HEK293T (cell line): ENCODE results near the gene C5orf58.
A peak's percentile ranks its signal among the peaks of the same experiment; 100 is the strongest.
"Not testable (repeated sequence)": the region's sequence is repeated elsewhere in the genome, so short reads cannot be mapped to it uniquely, and the experiment has no call there.

Experiments
- CTCF ChIA-PET: fragments of 350-600 bp; formaldehyde crosslinking; extraction: SDS; loops from one replicate; lab custom pipeline; 2021; ENCODE audit warnings: antibody characterized with exemption, inconsistent platforms; lab: Yijun Ruan, JAX
- POLR2A ChIA-PET: fragments of 350-600 bp; formaldehyde crosslinking; extraction: SDS; loops from one replicate; lab custom pipeline; 2020; ENCODE audit warnings: antibody characterized with exemption, inconsistent platforms; lab: Yijun Ruan, JAX
- DNase-seq: peaks from one replicate; pipeline ENCODE4 v3.0.0; 2012; ENCODE audit warnings: mixed read lengths; ENCODE audit errors: extremely low spot score
- ARNT ChIP-seq: fragments of 450-650 bp; IDR thresholded peaks from 2 replicates; pipeline ENCODE4 v1.6.1; 2017; ENCODE audit warnings: mild to moderate bottlenecking
- BHLHE40 ChIP-seq: fragments of 450-650 bp; IDR thresholded peaks from 2 replicates; pipeline ENCODE4 v1.6.1; 2016; ENCODE audit warnings: mild to moderate bottlenecking, moderate library complexity, borderline replicate concordance
- CTBP1 ChIP-seq: fragments of 450-650 bp; IDR thresholded peaks from 2 replicates; pipeline ENCODE4 v1.6.1; 2016; ENCODE audit warnings: borderline replicate concordance
- ELF4 ChIP-seq: fragments of 450-650 bp; IDR thresholded peaks from 2 replicates; pipeline ENCODE4 v1.6.1; 2017; ENCODE audit warnings: antibody characterized with exemption
- FOXA1 ChIP-seq: fragments of 450-650 bp; IDR thresholded peaks from 2 replicates; pipeline ENCODE4 v1.6.1; 2016; ENCODE audit warnings: mild to moderate bottlenecking
- FOXK2 ChIP-seq: fragments of 450-650 bp; IDR thresholded peaks from 2 replicates; pipeline ENCODE4 v1.6.1; 2016; ENCODE audit warnings: mild to moderate bottlenecking
- FOXM1 ChIP-seq: fragments of 450-650 bp; IDR thresholded peaks from 2 replicates; pipeline ENCODE4 v1.6.1; 2017; ENCODE audit warnings: mild to moderate bottlenecking, borderline replicate concordance
- HDGF ChIP-seq: fragments of 450-650 bp; IDR thresholded peaks from 2 replicates; pipeline ENCODE4 v1.6.1; 2017; ENCODE audit warnings: antibody characterized with exemption, borderline replicate concordance
- L3MBTL2 ChIP-seq: fragments of 450-650 bp; conservative IDR thresholded peaks from 2 replicates; pipeline ENCODE4 v1.6.1; 2016; ENCODE audit warnings: mild to moderate bottlenecking
- LEF1 ChIP-seq: fragments of 450-650 bp; IDR thresholded peaks from 2 replicates; pipeline ENCODE4 v1.6.1; 2017; ENCODE audit warnings: mild to moderate bottlenecking, borderline replicate concordance
- NFRKB ChIP-seq: fragments of 450-650 bp; IDR thresholded peaks from 2 replicates; pipeline ENCODE4 v1.6.1; 2016; ENCODE audit warnings: mild to moderate bottlenecking, moderate library complexity
- PKNOX1 ChIP-seq: fragments of 450-650 bp; IDR thresholded peaks from 2 replicates; pipeline ENCODE4 v1.6.1; 2016
- SP1 ChIP-seq: fragments of 450-650 bp; IDR thresholded peaks from 2 replicates; pipeline ENCODE4 v1.6.1; 2017
- SUZ12 ChIP-seq: fragments of 450-650 bp; IDR thresholded peaks from 2 replicates; pipeline ENCODE4 v1.6.1; 2016; ENCODE audit warnings: mild to moderate bottlenecking
- TARDBP ChIP-seq: fragments of 450-650 bp; IDR thresholded peaks from 2 replicates; pipeline ENCODE4 v1.6.1; 2016
- ZNF384 ChIP-seq: fragments of 450-650 bp; IDR thresholded peaks from 2 replicates; pipeline ENCODE4 v1.6.1; 2016

Gene C5orf58

GRCh38 chr5:170247363-170247762, 14.6 kb downstream of the C5orf58 start:
- DNase-seq, result no peak
- ChIA-PET CTCF (interaction anchor here (1.3 kb wide), 1 partner anchor 21 kb away, joined by 4 read pairs; no protein-coding TSS in a partner anchor), POLR2A (no interaction called here)
- TF ChIP-seq L3MBTL2 (no peak), ARNT (no peak), ZNF384 (no peak), ELF4 (no peak)

GRCh38 chr5:170248172-170248930, 15.6 kb downstream of the C5orf58 start:
- CTCF ChIA-PET, result no interaction called here
- POLR2A ChIA-PET, result no interaction called here
- TF ChIP-seq CTBP1, result peak; percentile 48; the same call in 1 of the 2 replicates
- TF ChIP-seq SP1, result no peak
- peak; percentile 94 for TF ChIP-seq PKNOX1
- no peak for TF ChIP-seq HDGF
- TF ChIP-seq BHLHE40, result no peak
- DNase-seq, result no peak

GRCh38 chr5:170248931-170249227, 16.1 kb downstream of the C5orf58 start:
- CTCF ChIA-PET, DNase-seq, POLR2A ChIA-PET: not testable (repeated sequence)

- CTCF ChIA-PET, result no interaction called here
- POLR2A ChIA-PET, result no interaction called here
- no peak for DNase-seq
- TF ChIP-seq L3MBTL2 (no peak), ELF4 (no peak), BHLHE40 (no peak), SP1 (no peak), HDGF (no peak), ZNF384 (no peak), LEF1 (no peak), FOXA1 (no peak), TARDBP (no peak), NFRKB (no peak), SUZ12 (no peak), FOXM1 (no peak), PKNOX1 (no peak), CTBP1 (no peak), FOXK2 (no peak)
These were observed 16.6 kb downstream of the C5orf58 start for GRCh38 chr5:170249355-170249754.

GRCh38 chr5:170250810-170251317, 18.1 kb downstream of the C5orf58 start:
- TF ChIP-seq PKNOX1 (peak; percentile 68), ARNT (no peak), BHLHE40 (no peak), FOXA1 (no peak), HDGF (no peak)
- no peak for DNase-seq
- ChIA-PET CTCF (no interaction called here), POLR2A (no interaction called here)

- DNase-seq, result no peak
- TF ChIP-seq ARNT, result no peak
- no peak for TF ChIP-seq SUZ12
- no peak for TF ChIP-seq FOXK2
- TF ChIP-seq LEF1, result no peak
- no peak for TF ChIP-seq SP1
- no peak for TF ChIP-seq FOXA1
- TF ChIP-seq CTBP1, result no peak
- TF ChIP-seq HDGF, result no peak
- TF ChIP-seq ZNF384, result no peak
- no peak for TF ChIP-seq TARDBP
- no peak for TF ChIP-seq PKNOX1
- no peak for TF ChIP-seq L3MBTL2
These were observed 18.7 kb downstream of the C5orf58 start for GRCh38 chr5:170251462-170251861.

GRCh38 chr5:170252109-170252508, 19.3 kb downstream of the C5orf58 start:
- no peak for DNase-seq
- POLR2A ChIA-PET, result no interaction called here
- CTCF ChIA-PET, result no interaction called here
- no peak for TF ChIP-seq ARNT
- TF ChIP-seq ELF4, result no peak
- TF ChIP-seq NFRKB, result no peak
- no peak for TF ChIP-seq ZNF384
- no peak for TF ChIP-seq LEF1
- TF ChIP-seq L3MBTL2, result no peak
- no peak for TF ChIP-seq TARDBP
- TF ChIP-seq FOXM1, result no peak
- no peak for TF ChIP-seq PKNOX1
- TF ChIP-seq SP1, result no peak
- no peak for TF ChIP-seq FOXA1
- no peak for TF ChIP-seq SUZ12
- no peak for TF ChIP-seq HDGF
- TF ChIP-seq FOXK2, result no peak
- TF ChIP-seq CTBP1, result no peak
- TF ChIP-seq BHLHE40, result no peak

More at GRCh38 chr5:170251462-170251861, 18.7 kb downstream of the C5orf58 start:
- CTCF ChIA-PET, result no interaction called here
- POLR2A ChIA-PET, result no interaction called here
